HFFc6 (cell line): ENCODE data around the gene ADORA2A. TPM values are rescaled to one million over a fixed set of nuclear protein-coding genes. Genes with fewer than 3 reads are reported as not detected.

Source experiments
- DNase-seq: peaks from one replicate; pipeline ENCODE4 v3.0.0-alpha.2; 2018
- H3K27ac Mint-ChIP-seq: 2 replicates; pipeline ENCODE4 v1.8.0; 2020; ENCODE audit warnings: mild to moderate bottlenecking, mixed read lengths
- H3K27me3 Mint-ChIP-seq: 2 replicates; pipeline ENCODE4 v1.8.0; 2021; ENCODE audit warnings: mild to moderate bottlenecking, moderate library complexity, mixed read lengths; ENCODE audit not compliant: insufficient read depth
- H3K36me3 Mint-ChIP-seq: 2 replicates; pipeline ENCODE4 v1.8.0; 2021; ENCODE audit warnings: low read depth, mixed read lengths
- H3K4me1 Mint-ChIP-seq: 2 replicates; pipeline ENCODE4 v1.8.0; 2020; ENCODE audit warnings: low read depth, mixed read lengths
- H3K4me3 Mint-ChIP-seq: 2 replicates; pipeline ENCODE4 v1.8.0; 2020; ENCODE audit warnings: mild to moderate bottlenecking, moderate library complexity, mixed read lengths
- H3K9me3 Mint-ChIP-seq: 2 replicates; pipeline ENCODE4 v1.8.0; 2020; ENCODE audit warnings: mild to moderate bottlenecking, mixed read lengths
- total RNA-seq, 6 experiments: library from RNA; stranded (reverse); fragmentation: NEBNext Ultra II Directional; extraction: Animal tissue kit (Norgen Biotek cat#: 25700); gene quantifications; 2 replicates in 1 of 6; 3 replicates in 5 of 6; pipeline ENCODE4 v1.2.3, GENCODE V29; 2021
- TF ChIP-seq, protein P1 (sequence below): fragments of 200-600 bp; sonication (generic); IDR thresholded peaks from 2 replicates; pipeline ENCODE4 v1.5.0; 2021; ENCODE audit warnings: antibody characterized with exemption, mild to moderate bottlenecking

The ADORA2A gene
- total RNA-seq, 6 experiments from 2014 or later = 1.1 to 2.9 (median 1.4) TPM

DNA sequence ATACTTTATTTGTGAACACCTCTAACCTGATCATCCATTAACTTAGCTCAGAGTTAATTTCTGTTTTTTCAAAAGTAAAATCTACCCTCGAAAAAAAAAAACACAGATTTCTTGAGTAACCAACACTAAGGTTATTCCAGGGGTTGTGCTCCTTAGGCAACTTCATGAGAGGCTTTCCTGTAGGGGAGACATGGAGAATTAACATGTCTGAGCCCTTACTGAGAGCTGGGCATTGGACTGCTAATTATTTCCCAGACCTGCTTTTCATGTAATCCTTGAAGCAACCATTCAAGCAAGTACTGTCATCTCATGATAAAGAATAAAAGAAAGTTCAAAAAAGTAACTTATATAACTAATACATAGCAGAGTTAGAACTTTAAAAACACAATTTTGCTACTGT, 54.2 kb downstream of the ADORA2A start:
- Mint-ChIP-seq H3K9me3 (no peaks in the 10 kb centered on the region), H3K4me1 (peaks cover 58% of the 10 kb centered on the region), H3K27ac (no peak overlapping the region), H3K27me3 (no peaks in the 10 kb centered on the region; the same call in 1 of the 2 replicates), H3K4me3 (no peak overlapping the region), H3K36me3 (no peaks in the 10 kb centered on the region)
- DNase-seq = no peak
- TF ChIP-seq, protein P1, sequence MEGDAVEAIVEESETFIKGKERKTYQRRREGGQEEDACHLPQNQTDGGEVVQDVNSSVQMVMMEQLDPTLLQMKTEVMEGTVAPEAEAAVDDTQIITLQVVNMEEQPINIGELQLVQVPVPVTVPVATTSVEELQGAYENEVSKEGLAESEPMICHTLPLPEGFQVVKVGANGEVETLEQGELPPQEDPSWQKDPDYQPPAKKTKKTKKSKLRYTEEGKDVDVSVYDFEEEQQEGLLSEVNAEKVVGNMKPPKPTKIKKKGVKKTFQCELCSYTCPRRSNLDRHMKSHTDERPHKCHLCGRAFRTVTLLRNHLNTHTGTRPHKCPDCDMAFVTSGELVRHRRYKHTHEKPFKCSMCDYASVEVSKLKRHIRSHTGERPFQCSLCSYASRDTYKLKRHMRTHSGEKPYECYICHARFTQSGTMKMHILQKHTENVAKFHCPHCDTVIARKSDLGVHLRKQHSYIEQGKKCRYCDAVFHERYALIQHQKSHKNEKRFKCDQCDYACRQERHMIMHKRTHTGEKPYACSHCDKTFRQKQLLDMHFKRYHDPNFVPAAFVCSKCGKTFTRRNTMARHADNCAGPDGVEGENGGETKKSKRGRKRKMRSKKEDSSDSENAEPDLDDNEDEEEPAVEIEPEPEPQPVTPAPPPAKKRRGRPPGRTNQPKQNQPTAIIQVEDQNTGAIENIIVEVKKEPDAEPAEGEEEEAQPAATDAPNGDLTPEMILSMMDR = no peak

GRCh38 chr22:24482575-24482974, 55.2 kb downstream of the ADORA2A start:
- peak overlapping the region; percentile 3; the same call in 1 of the 2 replicates for H3K4me3 Mint-ChIP-seq

DNA sequence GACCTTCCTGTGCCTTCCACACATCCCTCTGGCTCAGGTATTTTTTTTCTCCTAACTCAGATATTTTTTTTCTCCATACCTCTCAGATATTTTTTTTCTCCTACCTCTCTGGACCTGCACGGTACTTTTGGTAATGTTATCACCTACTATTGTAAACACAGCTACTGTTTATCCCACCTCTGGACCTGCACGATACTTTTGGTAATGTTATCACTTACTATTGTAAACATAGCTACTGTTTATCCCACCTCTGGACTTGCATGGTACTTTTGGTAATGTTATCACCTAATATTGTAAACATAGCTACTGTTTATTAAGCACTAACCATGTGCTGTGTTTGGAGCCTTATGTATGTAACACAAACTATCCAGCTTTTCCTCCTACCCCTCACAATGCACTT, 55.6 kb downstream of the ADORA2A start:
- TF ChIP-seq, protein P1 = no peak
- Mint-ChIP-seq H3K4me1 (peaks cover 69% of the 10 kb centered on the region), H3K27me3 (no peaks in the 10 kb centered on the region; the same call in 1 of the 2 replicates), H3K4me3 (peak overlapping the region; percentile 3; the same call in 1 of the 2 replicates), H3K27ac (peak overlapping the region; percentile 8), H3K9me3 (no peaks in the 10 kb centered on the region), H3K36me3 (no peaks in the 10 kb centered on the region)
- no peak for DNase-seq

More at GRCh38 chr22:24482575-24482974, 55.2 kb downstream of the ADORA2A start:
- Mint-ChIP-seq H3K36me3 (no peaks in the 10 kb centered on the region), H3K27ac (peak overlapping the region; percentile 35), H3K27me3 (no peaks in the 10 kb centered on the region; the same call in 1 of the 2 replicates), H3K4me1 (peaks cover 67% of the 10 kb centered on the region), H3K9me3 (no peaks in the 10 kb centered on the region)
- TF ChIP-seq, protein P1 = no peak
- DNase-seq = peak; percentile 55

GRCh38 chr22:24483976-24484545, 56.7 kb downstream of the ADORA2A start:
- no peak for DNase-seq
- Mint-ChIP-seq H3K4me1 (peaks cover 69% of the 10 kb centered on the region), H3K4me3 (no peak overlapping the region), H3K27me3 (no peaks in the 10 kb centered on the region; the same call in 1 of the 2 replicates), H3K9me3 (no peaks in the 10 kb centered on the region), H3K36me3 (no peaks in the 10 kb centered on the region), H3K27ac (no peak overlapping the region; the same call in 1 of the 2 replicates)
- TF ChIP-seq, protein P1 = no peak

- TF ChIP-seq, protein P1 = no peak
- no peak for DNase-seq
- H3K4me3 Mint-ChIP-seq = no peak overlapping the region
- no peaks in the 10 kb centered on the region for H3K9me3 Mint-ChIP-seq
- H3K36me3 Mint-ChIP-seq = no peaks in the 10 kb centered on the region
- H3K27ac Mint-ChIP-seq = no peak overlapping the region
- no peaks in the 10 kb centered on the region; the same call in 1 of the 2 replicates for H3K27me3 Mint-ChIP-seq
- H3K4me1 Mint-ChIP-seq = peaks cover 69% of the 10 kb centered on the region
Observed at GRCh38 chr22:24485170-24485569, 57.8 kb downstream of the ADORA2A start.
